ENCODE measurements around the gene APCDD1L. TPM values are rescaled to one million over a fixed set of nuclear protein-coding genes. Genes with fewer than 3 reads are reported as not detected.

The APCDD1L gene
- total RNA-seq, 6 experiments from 2014 or later = 14.5 to 43.3 (median 34.9) TPM

GRCh38 chr20:58531657-58532056 lies 16.5 kb upstream of the APCDD1L start:
- H3K4me3 Mint-ChIP-seq = no peak overlapping the region
- H3K27ac Mint-ChIP-seq = no peak overlapping the region
- TF ChIP-seq, protein P1, sequence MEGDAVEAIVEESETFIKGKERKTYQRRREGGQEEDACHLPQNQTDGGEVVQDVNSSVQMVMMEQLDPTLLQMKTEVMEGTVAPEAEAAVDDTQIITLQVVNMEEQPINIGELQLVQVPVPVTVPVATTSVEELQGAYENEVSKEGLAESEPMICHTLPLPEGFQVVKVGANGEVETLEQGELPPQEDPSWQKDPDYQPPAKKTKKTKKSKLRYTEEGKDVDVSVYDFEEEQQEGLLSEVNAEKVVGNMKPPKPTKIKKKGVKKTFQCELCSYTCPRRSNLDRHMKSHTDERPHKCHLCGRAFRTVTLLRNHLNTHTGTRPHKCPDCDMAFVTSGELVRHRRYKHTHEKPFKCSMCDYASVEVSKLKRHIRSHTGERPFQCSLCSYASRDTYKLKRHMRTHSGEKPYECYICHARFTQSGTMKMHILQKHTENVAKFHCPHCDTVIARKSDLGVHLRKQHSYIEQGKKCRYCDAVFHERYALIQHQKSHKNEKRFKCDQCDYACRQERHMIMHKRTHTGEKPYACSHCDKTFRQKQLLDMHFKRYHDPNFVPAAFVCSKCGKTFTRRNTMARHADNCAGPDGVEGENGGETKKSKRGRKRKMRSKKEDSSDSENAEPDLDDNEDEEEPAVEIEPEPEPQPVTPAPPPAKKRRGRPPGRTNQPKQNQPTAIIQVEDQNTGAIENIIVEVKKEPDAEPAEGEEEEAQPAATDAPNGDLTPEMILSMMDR (IDR thresholded peaks at IDR 0.05) = no peak
- peaks cover 82% of the 10 kb centered on the region for H3K36me3 Mint-ChIP-seq (ENCODE audit: low read depth)
- H3K27me3 Mint-ChIP-seq (ENCODE audit: insufficient read depth) = no peaks in the 10 kb centered on the region; the same call in 1 of the 2 replicates
- peaks cover 50% of the 10 kb centered on the region for H3K9me3 Mint-ChIP-seq
- DNase-seq = no peak
- H3K4me1 Mint-ChIP-seq (ENCODE audit: low read depth) = no peaks in the 10 kb centered on the region

- Mint-ChIP-seq H3K9me3 (peaks cover 54% of the 10 kb centered on the region), H3K27me3 (ENCODE audit: insufficient read depth) (no peaks in the 10 kb centered on the region; the same call in 1 of the 2 replicates)
Observed at GRCh38 chr20:58531063-58531462, 15.9 kb upstream of the APCDD1L start.

DNA sequence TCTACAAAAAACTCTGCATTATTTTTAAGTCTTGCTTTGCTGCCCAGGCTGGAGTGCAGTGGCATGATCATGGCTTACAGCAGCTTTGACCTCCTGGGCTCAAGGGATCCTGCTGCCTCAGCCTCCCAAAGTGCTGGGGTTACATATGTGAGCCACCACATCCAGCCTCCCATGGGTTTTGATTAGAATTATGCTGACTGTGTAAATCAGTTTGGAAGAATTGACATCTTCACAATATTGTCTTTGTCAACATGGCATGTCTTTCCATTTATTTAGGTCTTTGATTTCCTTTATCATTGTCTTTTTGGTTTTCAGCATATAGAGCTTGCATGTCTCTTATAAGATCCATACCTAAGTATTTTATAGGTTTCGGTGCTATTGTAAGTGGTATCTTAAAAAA lies 13.2 kb upstream of the APCDD1L start:
- TF ChIP-seq, protein P1 (IDR thresholded peaks at IDR 0.05) = no peak
- Mint-ChIP-seq H3K9me3 (peaks cover 69% of the 10 kb centered on the region), H3K4me1 (ENCODE audit: low read depth) (peaks cover 26% of the 10 kb centered on the region), H3K27ac (no peak overlapping the region), H3K27me3 (ENCODE audit: insufficient read depth) (peaks cover 2% of the 10 kb centered on the region), H3K4me3 (no peak overlapping the region), H3K36me3 (ENCODE audit: low read depth) (peaks cover 84% of the 10 kb centered on the region)
- DNase-seq = no peak

More at GRCh38 chr20:58531063-58531462, 15.9 kb upstream of the APCDD1L start:
- TF ChIP-seq, protein P1 (IDR thresholded peaks at IDR 0.05) = no peak
- Mint-ChIP-seq H3K4me3 (no peak overlapping the region), H3K36me3 (ENCODE audit: low read depth) (peaks cover 82% of the 10 kb centered on the region), H3K27ac (no peak overlapping the region), H3K4me1 (ENCODE audit: low read depth) (no peaks in the 10 kb centered on the region)
- DNase-seq = no peak

DNA sequence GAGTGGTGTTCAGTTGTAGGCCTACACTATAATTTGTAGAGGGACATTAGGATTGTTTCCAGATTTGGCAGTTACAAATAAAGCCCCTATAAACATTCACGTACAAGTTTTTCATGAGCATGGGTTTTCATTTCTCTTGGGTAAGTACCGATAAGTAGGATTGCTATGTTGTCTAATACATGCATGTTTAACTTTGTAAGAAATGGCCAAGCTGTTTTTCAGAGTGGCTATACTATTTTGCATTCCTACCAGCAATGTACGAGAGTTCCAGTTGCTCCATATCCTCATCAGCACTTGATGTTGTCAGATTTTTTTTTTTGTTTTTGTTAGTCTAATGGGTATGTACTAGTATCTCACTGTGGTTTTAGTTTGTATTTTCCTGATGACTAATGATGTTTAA lies 11.2 kb upstream of the APCDD1L start:
- Mint-ChIP-seq H3K27ac (no peak overlapping the region), H3K4me1 (ENCODE audit: low read depth) (peaks cover 37% of the 10 kb centered on the region), H3K4me3 (no peak overlapping the region), H3K27me3 (ENCODE audit: insufficient read depth) (peaks cover 2% of the 10 kb centered on the region), H3K9me3 (peaks cover 54% of the 10 kb centered on the region), H3K36me3 (ENCODE audit: low read depth) (peaks cover 66% of the 10 kb centered on the region)
- no peak for DNase-seq
- TF ChIP-seq, protein P1 (IDR thresholded peaks at IDR 0.05) = no peak

GRCh38 chr20:58524814-58525213 lies 9.6 kb upstream of the APCDD1L start:
- TF ChIP-seq, protein P1 (IDR thresholded peaks at IDR 0.05) = no peak
- DNase-seq = peak; percentile 53
- peak overlapping the region; percentile 38; the same call in 1 of the 2 replicates for H3K4me3 Mint-ChIP-seq
- peaks cover 37% of the 10 kb centered on the region for H3K4me1 Mint-ChIP-seq (ENCODE audit: low read depth)
- H3K27me3 Mint-ChIP-seq (ENCODE audit: insufficient read depth) = peaks cover 2% of the 10 kb centered on the region
- H3K9me3 Mint-ChIP-seq = peaks cover 38% of the 10 kb centered on the region
- H3K27ac Mint-ChIP-seq = peak overlapping the region; percentile 89
- peaks cover 55% of the 10 kb centered on the region for H3K36me3 Mint-ChIP-seq (ENCODE audit: low read depth)

- TF ChIP-seq, protein P1 (IDR thresholded peaks at IDR 0.05) = no peak
- Mint-ChIP-seq H3K4me1 (ENCODE audit: low read depth) (peaks cover 37% of the 10 kb centered on the region), H3K4me3 (no peak overlapping the region), H3K36me3 (ENCODE audit: low read depth) (peaks cover 46% of the 10 kb centered on the region), H3K27me3 (ENCODE audit: insufficient read depth) (peaks cover 2% of the 10 kb centered on the region), H3K9me3 (peaks cover 30% of the 10 kb centered on the region), H3K27ac (peak overlapping the region; percentile 89)
- DNase-seq = peak; percentile 16
Observed at GRCh38 chr20:58523971-58524315, 8.7 kb upstream of the APCDD1L start.
